Osteoblast (primary cell): ENCODE measurements around the gene GRK4. TPM values are rescaled to one million over a fixed set of nuclear protein-coding genes. Genes with fewer than 3 reads are reported as not detected.

ENCODE experiments used
- DNase-seq: peaks from one replicate; pipeline ENCODE4 v3.0.0; 2011; ENCODE audit warnings: low spot score, mixed read lengths; ENCODE audit not compliant: insufficient read length; ENCODE audit errors: missing footprints
- H2AFZ ChIP-seq: 2 replicates; pipeline ENCODE4 v1.6.0; 2011; ENCODE audit warnings: mild to moderate bottlenecking, low read length
- H3K27ac ChIP-seq: 2 replicates; pipeline ENCODE4 v1.5.1; 2011; ENCODE audit warnings: mild to moderate bottlenecking, low read depth, low read length, moderate library complexity
- H3K27me3 ChIP-seq: 2 replicates; pipeline ENCODE4 v1.6.0; 2012; ENCODE audit warnings: mild to moderate bottlenecking, control low read depth, inconsistent platforms, low read length, moderate library complexity; ENCODE audit not compliant: insufficient read depth
- H3K36me3 ChIP-seq: 2 replicates; pipeline ENCODE4 v1.5.1; 2011; ENCODE audit warnings: mild to moderate bottlenecking, low read length, control low read depth, moderate library complexity; ENCODE audit not compliant: insufficient read depth
- H3K4me1 ChIP-seq: 2 replicates; pipeline ENCODE4 v1.5.1; 2011; ENCODE audit warnings: mild to moderate bottlenecking, low read length, control low read depth, moderate library complexity; ENCODE audit not compliant: insufficient read depth
- H3K4me2 ChIP-seq: 2 replicates; pipeline ENCODE4 v1.6.0; 2011; ENCODE audit warnings: mild to moderate bottlenecking, low read length; ENCODE audit not compliant: insufficient read depth
- H3K4me3 ChIP-seq: fragments of 200-600 bp; sonication (generic); 3 replicates; pipeline ENCODE4 v1.5.1; 2012; ENCODE audit warnings: mild to moderate bottlenecking, low read length, inconsistent platforms; ENCODE audit not compliant: insufficient read depth
- H3K79me2 ChIP-seq: 2 replicates; pipeline ENCODE4 v1.6.0; 2012; ENCODE audit warnings: mild to moderate bottlenecking, low read length, control low read depth, inconsistent platforms; ENCODE audit not compliant: insufficient read depth
- H3K9me3 ChIP-seq: 2 replicates; pipeline ENCODE4 v1.5.1; 2011; ENCODE audit warnings: low read depth, low read length, control low read depth
- H4K20me1 ChIP-seq: 2 replicates; pipeline ENCODE4 v1.6.0; 2012; ENCODE audit warnings: mild to moderate bottlenecking, low read length, control low read depth; ENCODE audit not compliant: insufficient read depth
- CTCF ChIP-seq: IDR thresholded peaks from 2 replicates; pipeline ENCODE4 v1.5.1; 2011; ENCODE audit warnings: mild to moderate bottlenecking, low read depth, low read length, moderate library complexity; ENCODE audit errors: extremely low read depth
- total RNA-seq: library from RNA; depleted of rRNA; stranded (reverse); fragments of >200 nt; gene quantifications from 2 replicates; pipeline ENCODE4 v1.2.3, GENCODE V29; 2012

GRK4 gene
- total RNA-seq, 1 donor = 7.6 TPM

- peak; percentile 71 for DNase-seq
- no peaks in the 10 kb centered on the region for H3K9me3 ChIP-seq
- no peaks in the 10 kb centered on the region for H3K27me3 ChIP-seq
- no peak overlapping the region for H3K4me3 ChIP-seq
- H2AFZ ChIP-seq = no peak overlapping the region
- no peak overlapping the region for H3K27ac ChIP-seq
- no peak overlapping the region for H3K4me2 ChIP-seq
- no peak for TF ChIP-seq CTCF
- H3K4me1 ChIP-seq = no peaks in the 10 kb centered on the region
- H4K20me1 ChIP-seq = peaks cover 9% of the 10 kb centered on the region
- H3K79me2 ChIP-seq = peaks cover 49% of the 10 kb centered on the region
- H3K36me3 ChIP-seq = peaks cover 57% of the 10 kb centered on the region
These were observed 38.5 kb upstream of the GRK4 start for GRCh38 chr4:2924765-2925301.

- peak; percentile 19 for DNase-seq
- Histone ChIP-seq H3K4me3 (no peak overlapping the region), H3K4me2 (no peak overlapping the region), H3K36me3 (peaks cover 63% of the 10 kb centered on the region), H3K27me3 (no peaks in the 10 kb centered on the region), H3K9me3 (no peaks in the 10 kb centered on the region), H3K4me1 (no peaks in the 10 kb centered on the region), H3K79me2 (peaks cover 42% of the 10 kb centered on the region), H3K27ac (no peak overlapping the region), H2AFZ (no peak overlapping the region), H4K20me1 (peaks cover 15% of the 10 kb centered on the region)
- no peak for TF ChIP-seq CTCF
These were observed 37.9 kb upstream of the GRK4 start for GRCh38 chr4:2925496-2925895.

GRCh38 chr4:2925931-2926860, 37.2 kb upstream of the GRK4 start:
- Histone ChIP-seq H3K4me3 (no peak overlapping the region), H2AFZ (no peak overlapping the region), H3K4me1 (no peaks in the 10 kb centered on the region), H3K79me2 (peaks cover 38% of the 10 kb centered on the region), H3K27ac (no peak overlapping the region), H3K27me3 (no peaks in the 10 kb centered on the region), H4K20me1 (peaks cover 19% of the 10 kb centered on the region), H3K4me2 (no peak overlapping the region), H3K36me3 (peaks cover 70% of the 10 kb centered on the region), H3K9me3 (no peaks in the 10 kb centered on the region)
- no peak for TF ChIP-seq CTCF
- DNase-seq = peak; percentile 66

GRCh38 chr4:2927016-2927695, 36.2 kb upstream of the GRK4 start:
- DNase-seq = peak; percentile 44
- H2AFZ ChIP-seq = no peak overlapping the region
- H3K79me2 ChIP-seq = peaks cover 32% of the 10 kb centered on the region
- TF ChIP-seq CTCF = no peak
- no peak overlapping the region for H3K4me3 ChIP-seq
- H3K4me2 ChIP-seq = no peak overlapping the region
- peaks cover 78% of the 10 kb centered on the region for H3K36me3 ChIP-seq
- no peaks in the 10 kb centered on the region for H3K4me1 ChIP-seq
- no peak overlapping the region for H3K27ac ChIP-seq
- peaks cover 19% of the 10 kb centered on the region for H4K20me1 ChIP-seq
- H3K27me3 ChIP-seq = no peaks in the 10 kb centered on the region
- no peaks in the 10 kb centered on the region for H3K9me3 ChIP-seq
